T-helper 2 cell (primary cell): ENCODE measurements around the gene C2orf76.

Source experiments
- DNase-seq, 5 experiments: peaks; one replicate each; pipeline versions ENCODE4 v3.0.0 to v3.0.0-alpha.2; 2012 to 2022

Gene C2orf76

DNA sequence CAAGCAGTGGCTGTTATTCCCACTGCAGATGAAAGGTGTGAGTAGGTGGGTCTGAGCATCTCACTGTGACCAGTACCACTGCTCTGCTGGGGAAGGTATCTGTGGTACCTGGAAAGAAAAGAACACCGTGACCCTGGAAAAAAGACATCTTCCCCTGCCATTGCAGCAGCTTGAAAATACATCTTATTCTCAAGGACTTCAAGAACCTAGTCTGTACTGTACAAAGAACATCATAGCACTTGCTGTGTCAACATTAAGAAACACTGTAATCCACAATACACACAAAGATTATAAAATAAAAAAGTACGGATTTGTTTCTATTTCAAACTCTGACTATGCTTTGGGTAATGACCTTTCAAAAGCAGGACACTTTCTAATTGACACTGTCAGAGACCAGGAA is 28.9 kb downstream of the C2orf76 start:
- DNase-seq = no peak

DNA sequence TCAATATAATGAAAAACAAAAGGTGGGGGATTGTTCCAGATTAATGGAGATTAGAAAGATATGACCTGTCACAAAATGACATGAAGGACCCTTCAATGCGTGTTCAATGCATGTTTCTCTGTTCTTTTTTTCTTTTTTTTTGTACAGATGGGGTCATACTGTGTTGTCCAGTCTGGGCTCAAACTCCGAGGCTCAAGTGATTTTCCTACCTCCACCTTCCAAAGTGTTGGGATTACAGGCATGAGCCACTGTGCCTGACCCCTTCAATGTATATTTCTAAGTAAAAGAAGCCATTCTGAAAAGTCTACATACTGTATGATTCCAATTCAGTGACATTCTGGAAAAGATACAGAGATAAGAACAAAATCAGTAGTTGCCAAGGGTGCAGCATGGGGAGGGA is 32.8 kb downstream of the C2orf76 start:
- no peak for DNase-seq

DNA sequence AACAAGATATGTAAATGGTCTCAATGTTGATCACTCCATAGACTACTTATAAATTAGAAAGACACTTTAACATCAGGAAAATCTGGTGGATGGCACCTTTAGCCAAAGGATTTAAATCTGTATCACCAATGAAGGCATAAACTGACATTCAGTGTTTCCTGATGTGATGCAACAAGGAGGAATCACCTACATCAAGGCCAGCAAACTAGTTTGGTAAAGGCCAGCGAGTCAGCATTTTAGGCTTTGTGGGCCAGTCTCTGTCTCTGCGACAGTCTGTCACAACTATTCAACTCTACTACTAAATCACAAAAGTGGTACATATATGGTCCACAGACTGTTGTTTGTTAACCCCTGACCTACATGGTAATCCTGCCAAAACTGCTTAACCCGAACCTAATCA is 33.3 kb downstream of the C2orf76 start:
- DNase-seq = no peak

DNA sequence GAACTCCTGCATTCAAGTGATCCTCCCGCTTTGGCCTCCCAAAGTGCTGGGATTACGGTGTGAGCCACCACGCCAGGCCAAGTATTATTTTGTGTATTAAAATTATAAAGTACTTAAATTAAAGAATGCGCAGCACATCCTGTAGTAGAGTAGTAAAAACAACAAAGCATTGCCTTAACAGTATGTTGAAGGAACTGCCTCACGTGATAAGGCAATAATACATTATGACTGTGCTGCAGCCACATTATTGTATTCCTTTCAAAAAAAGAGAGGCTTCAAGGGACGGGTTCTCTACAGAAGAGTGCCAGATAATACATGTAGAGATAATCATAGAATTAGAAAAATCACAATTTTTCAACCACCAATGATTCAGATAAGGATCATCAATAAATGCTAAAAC is 33.7 kb downstream of the C2orf76 start:
- no peak for DNase-seq

DNA sequence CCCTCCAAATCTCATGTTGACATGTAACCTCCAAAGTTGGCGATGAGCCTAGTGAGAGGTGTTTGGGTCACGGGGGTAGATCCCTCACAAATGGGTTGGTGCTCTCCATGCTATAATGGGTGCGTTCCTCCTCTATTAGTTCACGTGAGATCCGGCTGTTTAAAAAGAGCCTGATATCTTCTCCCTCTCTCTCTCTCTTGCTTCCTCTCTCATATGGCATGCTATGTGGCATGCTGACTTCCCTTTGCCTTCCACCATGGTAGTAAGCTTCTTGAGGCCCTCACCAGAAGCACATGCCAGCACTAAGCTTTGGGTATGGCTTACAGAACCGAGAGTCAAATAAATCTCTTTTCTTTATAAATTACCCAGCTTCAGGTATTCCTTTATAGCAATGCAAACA is 39.2 kb downstream of the C2orf76 start:
- no peak for DNase-seq

DNA sequence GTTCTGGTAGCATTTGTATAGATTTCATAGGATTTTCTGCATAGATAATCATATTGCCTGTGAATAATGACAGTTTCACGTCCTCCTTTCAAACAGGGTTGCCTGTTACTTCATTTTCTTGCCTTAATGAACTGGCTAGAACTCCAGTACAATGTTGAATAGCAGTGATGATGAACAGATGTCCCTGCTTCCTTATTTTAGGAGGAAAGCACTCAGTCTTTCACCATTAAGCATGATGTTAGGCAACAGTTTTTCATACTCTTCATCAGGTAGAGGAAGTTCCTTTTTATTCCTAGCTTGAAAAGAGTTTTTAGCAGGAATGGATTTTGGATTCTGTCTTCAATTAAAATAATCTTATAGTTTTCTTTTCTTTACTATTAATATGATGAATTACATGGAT is 39.7 kb downstream of the C2orf76 start:
- DNase-seq = no peak

DNA sequence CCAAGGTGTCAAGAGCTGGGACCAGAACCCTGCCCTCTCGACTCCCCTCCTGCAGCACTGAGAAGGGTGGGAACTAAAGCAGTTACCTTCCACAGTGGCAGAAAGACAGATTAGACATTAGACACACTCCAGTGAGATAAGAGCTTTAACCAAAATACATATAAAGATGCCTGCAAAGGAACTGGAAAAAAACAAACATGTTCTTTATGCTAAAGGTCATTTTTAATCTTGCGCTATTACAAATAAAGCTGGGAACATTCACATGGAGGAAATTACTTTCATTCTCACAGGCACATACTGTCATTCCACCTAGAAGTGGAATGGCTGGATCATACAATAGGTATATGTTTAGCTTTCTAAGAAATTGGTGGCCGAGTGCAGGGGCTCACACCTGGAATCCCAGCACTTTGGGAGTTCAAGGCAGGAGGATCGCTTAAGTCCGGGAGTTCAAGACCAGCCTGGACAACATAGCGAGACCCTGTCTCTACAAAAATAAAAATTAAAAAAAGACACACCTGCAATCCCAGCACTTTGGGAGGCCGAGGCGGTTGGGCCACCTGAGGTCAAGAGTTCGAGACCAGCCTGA is 41.9 kb downstream of the C2orf76 start:
- no peak for DNase-seq

DNA sequence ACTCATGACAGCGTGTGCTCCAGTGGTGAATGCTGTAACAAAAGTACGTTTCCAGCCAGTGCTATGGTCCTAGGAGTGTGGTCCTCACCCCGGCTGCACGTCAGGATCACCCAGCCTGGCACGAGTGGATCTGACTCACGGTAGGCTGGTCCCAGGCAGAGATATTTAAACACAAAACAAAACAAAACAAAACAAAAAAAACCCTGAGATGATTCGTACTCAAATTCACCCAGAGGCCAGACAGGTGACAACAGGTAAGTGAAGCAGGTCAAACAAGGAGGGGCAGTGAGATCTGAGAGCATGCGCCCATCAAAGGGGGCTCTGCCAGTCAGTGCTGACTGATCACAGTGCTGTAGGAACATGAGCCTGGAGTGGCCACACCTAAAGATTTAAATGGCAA is 43.2 kb downstream of the C2orf76 start:
- no peak for DNase-seq

DNA sequence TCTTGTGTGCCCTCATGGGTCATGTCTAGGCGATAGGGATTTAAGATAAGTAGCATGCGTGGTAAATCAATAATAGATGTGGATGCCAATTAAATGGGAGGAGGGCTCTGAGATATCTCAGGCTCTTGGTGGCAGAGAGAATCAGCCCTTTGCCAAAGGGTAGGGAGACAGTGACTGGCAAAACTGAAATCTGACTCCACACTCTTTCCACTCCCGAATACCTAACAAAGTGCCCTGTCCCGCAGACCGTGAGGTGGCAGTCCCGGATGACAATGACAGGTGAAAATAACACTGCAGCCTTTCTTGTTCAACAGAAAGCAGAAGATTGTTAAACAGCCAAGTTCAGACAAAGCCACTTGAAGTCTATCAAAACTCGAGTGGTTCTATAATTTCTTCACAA is 47.0 kb downstream of the C2orf76 start:
- no peak for DNase-seq

DNA sequence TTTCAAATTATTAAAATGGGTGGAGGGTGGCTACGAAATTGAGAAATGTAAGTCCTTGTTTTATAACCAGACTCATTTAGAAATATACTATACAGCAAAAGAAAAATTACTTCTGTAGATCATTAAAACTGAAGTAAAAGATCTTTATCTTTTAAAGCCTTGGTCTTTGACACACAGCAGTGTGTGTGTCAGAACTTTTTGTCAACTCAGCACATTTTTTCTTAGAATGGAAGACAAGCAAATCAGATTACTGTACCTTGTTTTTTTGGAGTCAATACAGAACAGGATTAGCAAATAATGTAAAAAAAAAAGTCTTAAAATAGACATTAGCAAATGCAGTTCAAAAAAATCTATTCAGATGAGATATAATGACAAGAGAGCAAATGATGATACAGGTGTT is 49.1 kb downstream of the C2orf76 start:
- DNase-seq = peak in 1 of 5 experiments; percentile 2

DNA sequence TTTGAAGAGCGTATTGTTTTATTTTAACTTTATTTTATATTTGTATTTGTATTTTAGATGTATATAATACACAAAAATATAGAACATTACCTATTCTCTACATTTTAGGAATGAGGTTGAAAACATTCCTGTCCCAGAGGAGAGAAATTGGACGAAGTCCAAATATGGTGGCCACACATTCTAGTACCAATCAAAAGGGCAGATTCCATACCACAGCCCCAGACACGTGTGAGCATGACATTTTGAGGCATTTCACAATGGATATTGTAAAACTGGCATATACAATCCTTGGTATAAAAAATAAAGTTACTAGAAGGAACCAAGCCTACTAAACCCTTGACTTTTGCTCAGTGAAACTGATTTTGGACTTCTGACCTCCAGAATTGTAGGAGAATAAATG is 50.6 kb downstream of the C2orf76 start:
- DNase-seq = no peak

DNA sequence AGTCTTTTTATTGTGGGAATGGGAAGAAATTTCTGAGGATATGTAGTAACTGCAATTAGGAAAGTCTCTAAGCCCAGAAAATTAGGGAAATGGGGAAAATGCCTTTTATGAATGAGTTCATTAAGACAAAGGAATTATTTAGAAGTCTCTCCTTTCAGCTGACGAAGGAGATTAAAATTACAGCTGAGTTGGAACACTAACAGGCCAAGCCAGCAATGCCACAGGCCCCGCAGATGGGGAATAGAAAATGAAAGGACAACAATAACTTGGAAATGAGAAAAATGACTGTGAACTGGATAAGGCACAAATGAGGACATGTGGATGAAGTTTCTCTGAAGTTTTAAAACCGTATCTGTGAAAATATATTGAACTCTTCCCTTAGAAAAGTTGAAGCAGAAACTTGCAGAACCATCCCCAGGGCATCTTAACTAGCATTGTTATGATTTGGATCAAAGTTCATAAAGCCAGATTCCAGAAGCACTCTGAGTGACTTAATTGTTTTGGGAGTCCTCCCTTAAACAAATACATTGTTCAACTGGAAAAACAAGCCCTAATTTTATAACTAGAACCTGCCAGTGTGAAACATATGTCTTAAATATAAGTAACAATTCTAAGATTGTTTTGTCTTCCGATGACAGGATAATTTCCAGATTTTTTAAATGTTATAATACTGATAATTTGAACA is 51.3 kb downstream of the C2orf76 start:
- DNase-seq = no peak

DNA sequence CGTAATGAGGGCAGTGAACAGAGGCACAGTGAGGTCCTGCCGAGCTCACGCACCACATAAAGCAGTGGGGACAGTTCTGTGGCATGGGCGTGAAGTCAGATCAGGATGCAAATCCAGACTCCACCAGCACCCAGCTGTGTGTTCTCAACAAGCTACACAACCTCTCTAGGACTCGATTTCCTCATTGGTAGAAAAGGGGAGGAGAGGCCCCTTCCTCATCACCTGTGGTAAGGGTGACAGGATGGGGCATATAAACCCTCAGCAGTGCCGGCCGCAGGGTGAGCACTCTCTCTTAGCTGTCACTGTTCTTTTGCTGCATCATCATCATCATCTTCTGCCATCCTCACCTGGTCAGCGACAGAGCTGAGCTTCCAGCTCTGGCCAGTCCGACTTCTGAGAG is 54.8 kb downstream of the C2orf76 start:
- DNase-seq = no peak

DNA sequence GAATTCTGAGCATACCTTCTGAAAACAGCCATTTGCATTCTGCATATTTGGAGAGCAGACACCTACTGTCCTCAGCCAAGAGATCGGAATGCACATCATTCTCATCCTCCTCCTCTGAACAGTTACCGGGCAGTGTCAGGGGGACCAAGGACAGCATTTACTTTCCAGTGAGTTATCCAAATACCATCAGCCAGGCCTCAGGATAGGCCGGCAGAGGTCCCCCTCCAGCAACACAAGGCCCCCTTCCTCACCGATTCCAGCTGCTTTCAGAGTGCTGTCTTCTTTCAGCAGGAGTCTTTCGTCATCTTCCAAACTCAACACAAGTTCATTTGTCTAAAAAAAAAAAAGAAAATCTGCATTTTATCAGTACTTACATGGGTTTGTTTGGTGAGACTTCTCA is 55.3 kb downstream of the C2orf76 start:
- DNase-seq = no peak

DNA sequence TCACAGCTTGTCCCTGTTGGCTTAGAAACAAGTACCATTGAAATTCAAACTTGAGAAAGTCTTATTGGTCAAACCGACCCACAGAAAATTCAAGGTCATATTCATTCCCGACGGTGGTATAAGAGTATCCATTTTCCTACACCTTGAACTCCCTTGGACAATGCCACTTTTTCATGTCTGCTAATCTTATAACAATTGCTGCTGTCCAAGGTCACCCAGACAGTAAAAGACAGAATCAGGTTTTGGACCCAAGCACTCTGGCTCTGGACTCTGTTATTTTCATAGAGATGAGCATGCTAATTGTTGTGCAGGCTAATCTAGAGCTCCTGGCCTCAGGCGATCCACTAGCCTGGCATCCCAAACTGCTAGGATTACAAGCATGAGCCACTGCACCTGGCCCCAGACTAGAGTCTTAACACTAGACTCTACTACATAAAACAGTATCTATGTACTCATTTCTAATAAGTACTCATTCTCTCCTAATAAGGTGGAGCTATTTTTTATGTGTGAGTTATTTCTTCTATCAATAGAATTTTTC is 57.8 kb downstream of the C2orf76 start:
- DNase-seq = no peak

DNA sequence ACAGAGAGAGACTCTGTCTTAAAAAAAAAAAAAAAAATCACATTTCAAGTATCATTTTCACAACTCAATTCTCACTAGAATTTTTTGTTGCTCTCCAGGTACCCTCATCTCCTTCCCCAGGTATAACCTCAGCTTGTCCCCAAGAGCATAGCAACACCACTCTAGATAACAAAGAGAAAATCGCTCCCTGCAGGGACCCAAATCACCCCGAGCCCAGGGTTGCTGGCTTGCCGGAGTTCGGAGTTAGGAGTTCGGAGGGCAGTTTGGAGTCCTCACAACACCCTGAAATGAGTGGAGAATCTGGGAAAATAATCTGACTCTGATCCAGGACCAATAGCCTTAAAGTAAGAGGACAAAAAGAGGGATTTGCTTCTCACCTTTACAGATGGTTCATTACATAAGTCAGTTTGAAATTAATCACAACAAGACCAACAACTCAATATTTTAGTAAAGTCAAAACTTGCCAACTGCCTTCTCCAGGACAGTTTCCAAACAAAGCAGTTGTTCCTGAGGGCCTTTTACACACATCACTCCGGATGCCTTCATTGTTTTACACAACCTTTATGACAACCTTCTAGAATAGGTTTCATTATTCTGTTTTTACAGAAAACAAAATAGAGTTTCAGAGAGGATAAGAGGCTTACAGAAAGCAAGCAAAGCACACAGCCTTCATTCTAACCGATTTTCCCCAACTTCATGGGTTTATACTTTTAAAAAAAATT is 59.1 kb downstream of the C2orf76 start:
- no peak for DNase-seq

DNA sequence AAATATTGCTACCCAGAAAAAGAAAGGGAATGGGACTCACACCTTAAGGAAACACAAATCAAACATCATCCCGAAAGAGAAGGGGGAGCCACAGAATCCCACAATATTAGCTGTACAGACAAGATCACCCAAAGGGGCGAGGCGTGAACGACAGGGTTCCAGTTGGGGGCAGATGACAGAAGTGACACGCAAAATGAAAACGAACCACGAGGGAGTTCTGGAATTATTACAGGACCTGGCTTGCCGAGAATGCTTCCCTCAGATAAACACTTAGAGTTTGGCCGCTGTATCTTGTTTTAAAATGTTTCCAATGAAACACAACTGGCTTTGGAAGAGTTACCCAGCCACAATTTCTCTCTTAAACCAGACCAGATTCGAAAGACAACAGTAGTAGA is 60.4 kb downstream of the C2orf76 start:
- no peak for DNase-seq

DNA sequence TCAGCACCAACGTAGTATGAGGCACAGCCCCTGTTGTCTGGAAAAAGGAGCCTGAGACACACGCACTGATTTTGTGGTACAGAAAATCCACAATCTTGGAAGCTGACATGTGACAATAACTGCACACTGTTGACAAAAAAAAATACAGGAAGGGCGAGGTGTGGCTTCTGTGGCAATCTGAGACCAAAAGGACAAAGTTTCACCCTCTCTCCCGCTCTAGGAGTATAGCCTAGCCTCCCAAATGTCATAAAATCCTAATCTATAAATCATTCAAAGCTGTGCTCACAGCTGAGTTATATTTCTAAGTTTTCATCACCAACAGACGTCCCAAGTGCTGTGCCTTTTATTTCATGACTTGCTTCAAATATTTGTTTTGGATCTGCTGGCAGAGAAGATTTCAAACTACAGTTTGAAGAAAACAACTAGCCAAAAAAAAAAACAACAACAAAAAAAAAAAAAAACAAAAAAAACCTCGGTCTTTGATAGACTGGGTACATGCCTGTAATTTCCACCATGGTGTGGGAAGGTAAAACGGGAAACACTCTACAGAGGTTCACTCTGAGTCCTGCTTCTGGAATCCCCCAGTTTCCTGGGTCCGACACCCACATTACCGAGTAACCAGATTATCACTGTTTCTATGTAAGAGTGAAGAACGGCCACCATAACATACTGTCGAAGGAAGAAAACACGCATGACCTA is 61.0 kb downstream of the C2orf76 start:
- no peak for DNase-seq

DNA sequence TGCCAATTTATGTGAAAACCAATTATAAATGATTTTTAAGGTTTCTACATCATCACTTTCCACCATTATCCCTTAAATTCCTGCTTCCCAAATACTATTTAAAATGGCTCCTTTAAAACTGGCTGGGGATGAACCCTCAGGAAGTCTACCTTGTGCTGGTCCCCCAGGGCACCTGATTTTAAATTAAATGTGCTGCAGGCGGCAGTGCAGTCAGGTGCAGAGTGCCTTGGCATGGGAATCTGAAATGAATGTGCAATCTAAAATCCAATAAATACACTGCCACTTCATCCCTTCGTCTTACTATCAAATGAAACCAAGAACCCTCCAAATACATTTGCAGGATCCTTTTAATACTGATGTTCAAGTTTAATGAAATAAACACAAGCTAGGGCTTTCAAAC is 61.8 kb downstream of the C2orf76 start:
- no peak for DNase-seq

DNA sequence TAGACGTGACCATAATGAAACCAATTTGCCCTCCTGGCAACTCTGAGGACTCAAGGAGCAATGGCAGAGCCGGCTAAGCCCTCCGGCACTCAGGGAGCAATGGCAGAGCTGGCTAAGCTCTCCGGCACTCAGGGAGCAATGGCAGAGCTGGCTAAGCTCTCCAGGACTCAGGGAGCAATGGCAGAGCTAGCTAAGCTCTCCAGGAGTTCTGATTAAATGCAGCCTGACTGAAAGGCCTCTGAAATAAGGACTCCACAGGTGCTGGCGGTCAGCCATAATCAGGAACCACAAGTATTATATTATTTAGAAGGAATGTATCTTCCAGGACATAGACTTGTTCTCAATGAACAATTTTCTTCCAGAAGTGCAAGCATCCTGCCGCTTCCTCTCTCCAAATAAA is 65.2 kb downstream of the C2orf76 start:
- no peak for DNase-seq

DNA sequence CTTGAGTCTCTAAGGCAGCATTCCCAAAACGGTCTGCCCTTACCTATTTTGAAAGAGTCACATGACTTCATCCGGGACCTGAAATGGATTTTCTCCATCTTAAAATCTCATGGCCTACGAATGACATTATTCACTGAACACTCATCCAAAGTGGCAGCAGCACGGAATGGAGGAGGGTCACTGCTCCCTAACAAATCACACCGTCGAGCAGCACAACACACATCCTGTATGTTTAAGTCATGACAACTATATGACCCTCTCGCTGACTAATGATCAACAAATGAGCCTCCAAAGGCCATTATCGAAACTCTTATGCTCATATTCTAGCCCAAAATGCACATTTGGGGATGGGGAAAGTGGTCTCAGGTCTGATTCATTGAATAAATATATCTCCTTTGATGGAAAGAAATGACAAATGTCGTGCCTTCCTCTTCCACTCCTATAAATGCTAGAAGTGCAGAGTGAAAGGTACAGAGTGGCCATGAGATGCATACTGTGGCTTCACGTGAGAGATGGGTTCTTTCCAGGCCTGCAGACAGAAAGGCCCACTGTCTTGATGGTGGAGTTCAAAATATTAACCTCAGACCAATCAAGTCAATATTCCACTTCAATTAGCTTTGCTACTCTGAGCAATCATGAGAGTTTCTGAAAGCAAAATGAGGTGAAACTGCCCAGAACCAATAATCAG is 70.8 kb downstream of the C2orf76 start:
- no peak for DNase-seq

DNA sequence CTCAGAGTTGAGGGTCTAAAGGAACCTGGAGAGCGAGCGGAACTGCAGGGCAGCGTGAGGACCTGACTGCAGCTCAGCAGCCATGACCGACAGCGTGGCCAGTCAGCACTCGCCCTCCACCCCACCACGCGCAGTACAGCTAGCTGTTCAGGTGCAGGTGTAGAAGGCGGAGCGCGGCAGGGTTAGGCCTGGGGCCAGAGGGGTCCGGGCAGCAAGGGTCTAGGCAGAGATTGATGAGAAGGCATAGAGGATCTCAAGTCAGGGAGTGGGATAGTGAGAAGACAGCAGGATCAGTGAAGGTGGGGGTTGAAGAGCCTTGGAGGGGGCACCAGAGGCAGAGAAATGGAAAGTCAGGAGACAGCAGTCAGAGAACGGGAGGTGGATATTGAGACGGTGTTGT is 72.0 kb downstream of the C2orf76 start:
- DNase-seq = no peak

DNA sequence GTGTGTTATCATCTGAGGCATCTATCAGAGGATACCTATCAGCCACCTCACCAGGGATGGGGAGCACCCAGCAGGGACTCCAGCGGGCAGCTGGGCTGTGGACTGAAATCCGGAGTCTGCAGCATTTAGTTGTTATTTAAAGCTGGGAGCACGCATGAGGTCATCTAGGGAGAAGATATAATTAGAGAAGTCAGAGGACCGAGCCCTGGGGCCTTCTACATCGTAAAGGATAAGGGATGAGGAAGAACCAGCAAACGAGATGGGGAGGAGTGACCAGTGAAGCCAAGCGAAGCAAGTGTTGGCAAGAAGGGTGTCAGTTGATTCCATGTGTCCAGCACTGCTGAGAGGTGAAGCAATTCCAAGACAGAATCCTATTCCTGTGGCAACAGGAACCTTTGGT is 72.7 kb downstream of the C2orf76 start:
- no peak for DNase-seq
